HuH-7 (cell line): Measurements from ENCODE around the gene SYT13.
A peak's percentile ranks its signal among the peaks of the same experiment; 100 is the strongest.

Experiments used
- DNase-seq: peaks from one replicate; pipeline ENCODE4 v3.0.0; 2011; ENCODE audit warnings: low spot score

The SYT13 gene, protein sequence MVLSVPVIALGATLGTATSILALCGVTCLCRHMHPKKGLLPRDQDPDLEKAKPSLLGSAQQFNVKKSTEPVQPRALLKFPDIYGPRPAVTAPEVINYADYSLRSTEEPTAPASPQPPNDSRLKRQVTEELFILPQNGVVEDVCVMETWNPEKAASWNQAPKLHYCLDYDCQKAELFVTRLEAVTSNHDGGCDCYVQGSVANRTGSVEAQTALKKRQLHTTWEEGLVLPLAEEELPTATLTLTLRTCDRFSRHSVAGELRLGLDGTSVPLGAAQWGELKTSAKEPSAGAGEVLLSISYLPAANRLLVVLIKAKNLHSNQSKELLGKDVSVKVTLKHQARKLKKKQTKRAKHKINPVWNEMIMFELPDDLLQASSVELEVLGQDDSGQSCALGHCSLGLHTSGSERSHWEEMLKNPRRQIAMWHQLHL

GRCh38 chr11:45285930-45286632 is at the start of gene SYT13:
Gene SYT13, minus strand, starts transcription at chr11:45286341. Its CDS starts 134 bp downstream, at chr11:45286207.
- DNase-seq = no peak

DNA sequence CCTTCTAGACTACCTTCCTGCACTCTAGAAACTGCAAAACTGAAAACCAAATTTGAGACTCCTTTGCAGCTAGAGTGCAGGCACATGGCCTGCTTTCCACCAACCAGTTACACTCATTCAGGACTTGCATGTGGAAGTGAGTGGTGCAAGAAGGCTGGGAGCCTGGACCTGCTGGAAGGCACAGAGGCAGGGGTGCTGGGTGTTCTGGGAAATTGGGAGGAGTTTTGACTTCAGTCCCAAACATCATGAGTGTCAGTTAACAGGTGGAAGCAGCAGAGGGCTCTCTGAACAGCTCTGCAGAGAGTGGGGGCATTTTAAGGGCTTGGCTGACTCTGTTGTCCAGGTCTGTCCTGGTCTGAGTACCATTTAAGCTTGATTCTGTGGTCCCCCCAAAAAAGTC is 49.3 kb upstream of the SYT13 start:
- DNase-seq = no peak

- DNase-seq = no peak
These were observed 48.7 kb upstream of the SYT13 start for GRCh38 chr11:45334836-45335235.

DNA sequence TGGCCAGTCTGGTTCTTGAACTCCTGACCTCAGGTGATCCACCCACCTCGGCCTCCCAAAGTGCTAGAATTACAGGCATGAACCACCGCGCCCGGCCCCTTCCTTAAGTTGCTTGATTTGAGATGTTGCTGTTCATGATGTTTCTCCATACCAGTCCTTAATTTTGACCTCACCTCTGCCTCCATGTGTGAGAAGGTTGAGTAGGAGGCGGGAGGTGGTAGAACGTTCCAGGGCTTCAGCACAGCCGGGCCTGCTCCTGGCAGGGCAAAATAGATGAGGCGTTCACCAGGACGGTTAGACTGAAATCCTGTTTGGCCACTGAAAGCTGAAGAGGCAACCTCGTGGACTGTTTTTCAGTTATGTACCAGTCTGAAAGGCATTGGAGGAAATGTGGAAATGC is 48.3 kb upstream of the SYT13 start:
- no peak for DNase-seq

DNA sequence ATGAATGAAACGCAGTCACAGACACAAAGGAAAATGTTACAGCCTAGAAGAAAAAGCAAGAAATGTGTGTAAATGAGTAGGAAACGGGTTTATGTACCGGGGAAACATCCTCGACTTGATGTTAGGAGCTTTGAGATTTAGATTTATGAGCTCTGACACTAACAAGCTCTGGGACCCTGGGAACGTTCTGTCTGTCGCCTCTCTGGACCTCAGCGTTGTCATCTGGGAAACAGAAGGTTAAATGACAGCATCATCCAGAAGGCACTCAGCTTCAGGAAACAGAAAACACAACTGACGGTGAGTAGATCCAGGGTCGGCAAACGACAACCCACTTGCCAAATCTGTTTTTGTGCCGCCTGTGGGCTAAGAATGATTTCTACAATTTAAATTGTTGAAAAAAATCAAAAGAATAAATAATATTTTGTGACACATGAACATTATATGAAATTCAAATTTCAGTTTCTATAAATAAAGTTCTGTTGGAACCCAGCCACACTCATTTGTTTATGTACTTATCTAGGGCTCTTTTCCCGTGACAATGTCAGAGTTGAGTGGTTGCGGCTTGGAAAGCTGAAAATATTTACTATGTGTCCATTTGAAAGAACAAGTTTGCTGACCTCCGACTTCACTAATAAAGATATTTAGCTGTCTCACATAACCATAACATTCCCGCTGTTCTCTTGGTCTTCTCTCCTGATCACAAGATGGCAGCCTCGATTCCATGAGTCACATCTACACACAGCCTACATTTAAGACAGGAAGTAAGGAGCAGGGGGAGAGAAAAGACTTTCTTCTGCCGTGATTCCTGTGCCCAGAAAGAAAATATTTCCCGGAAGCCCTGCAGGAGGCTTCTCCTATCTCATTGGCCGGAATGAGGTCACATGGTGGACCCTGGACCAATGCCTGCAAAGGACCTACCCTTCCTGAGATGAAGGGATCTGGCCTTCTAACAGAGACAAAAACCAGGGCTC is 47.1 kb upstream of the SYT13 start:
- peak; percentile 40 for DNase-seq

GRCh38 chr11:45332276-45332934 is 46.3 kb upstream of the SYT13 start:
- DNase-seq = peak; percentile 65

DNA sequence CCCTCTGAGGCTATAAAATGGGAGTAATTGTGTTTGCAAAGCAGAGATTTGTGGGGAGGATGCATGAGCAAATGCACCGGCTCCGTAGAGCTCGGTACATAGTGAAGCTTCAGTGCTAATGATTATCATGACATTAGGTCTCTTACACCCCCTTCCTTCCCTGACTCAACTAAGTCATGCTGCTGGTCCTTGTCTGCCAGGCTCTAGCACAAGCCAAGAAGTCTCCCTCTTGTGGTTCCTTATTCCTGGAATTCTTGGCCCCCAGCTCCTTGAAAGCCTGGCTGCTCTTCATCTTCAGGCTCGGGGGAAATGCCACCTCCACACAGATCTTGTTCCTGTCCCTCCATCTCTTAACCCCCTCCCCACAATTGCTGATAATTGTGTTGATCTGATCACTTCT is 45.7 kb upstream of the SYT13 start:
- no peak for DNase-seq

- DNase-seq = no peak
These were observed 42.6 kb upstream of the SYT13 start for GRCh38 chr11:45328726-45329125.

- DNase-seq = no peak
These were observed 38.3 kb upstream of the SYT13 start for GRCh38 chr11:45324459-45324858.

GRCh38 chr11:45323601-45324249 is 37.6 kb upstream of the SYT13 start:
- DNase-seq = no peak

GRCh38 chr11:45322891-45323600 is 36.9 kb upstream of the SYT13 start:
- no peak for DNase-seq

DNA sequence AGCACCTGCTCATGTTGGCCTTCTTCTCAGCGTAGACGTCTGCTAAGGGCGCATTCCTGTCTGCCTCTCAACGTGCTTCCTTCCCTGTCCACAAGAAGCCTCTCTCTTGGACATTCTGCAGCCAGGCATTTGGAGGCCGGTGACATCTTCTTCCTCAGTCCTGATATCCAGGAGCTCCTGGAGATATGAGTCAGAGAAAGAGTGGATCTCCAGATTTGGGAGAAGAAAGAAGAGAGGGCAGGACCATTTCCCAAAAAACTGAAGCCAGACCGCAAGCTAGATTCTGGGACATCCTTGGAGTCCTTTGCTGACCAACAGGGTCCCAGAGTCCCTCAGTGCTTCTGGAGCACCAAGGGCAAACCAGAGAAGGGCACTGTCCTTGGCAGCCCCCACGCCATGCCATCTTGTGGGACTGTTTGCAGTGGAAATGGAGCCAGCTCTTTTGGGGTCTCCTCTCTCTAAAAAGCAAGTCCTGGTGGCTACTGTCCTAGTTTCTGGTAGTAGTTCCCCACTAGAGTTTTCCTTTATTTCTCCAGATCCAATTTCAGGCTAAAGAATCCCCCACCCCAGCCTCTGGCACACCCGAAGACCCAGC is 36.1 kb upstream of the SYT13 start:
- no peak for DNase-seq

DNA sequence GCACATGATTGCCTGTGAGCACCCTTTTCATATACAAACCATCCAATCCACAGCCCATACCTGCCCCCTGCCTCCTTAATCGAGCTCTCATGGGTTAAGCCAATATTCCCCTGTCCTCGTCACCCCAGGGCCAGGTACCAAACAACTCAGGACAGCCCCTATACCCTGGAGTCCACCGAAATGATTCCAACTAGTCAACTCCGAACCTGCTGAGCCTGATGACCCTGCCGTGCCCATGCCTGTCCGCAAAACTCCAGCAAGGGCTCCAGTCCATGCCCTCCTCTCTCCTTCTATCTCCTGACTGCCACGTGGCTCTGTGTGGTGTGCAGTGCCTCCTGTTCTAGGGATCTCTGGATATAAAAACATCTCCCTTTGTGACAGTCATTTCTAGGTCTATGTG is 35.5 kb upstream of the SYT13 start:
- no peak for DNase-seq

DNA sequence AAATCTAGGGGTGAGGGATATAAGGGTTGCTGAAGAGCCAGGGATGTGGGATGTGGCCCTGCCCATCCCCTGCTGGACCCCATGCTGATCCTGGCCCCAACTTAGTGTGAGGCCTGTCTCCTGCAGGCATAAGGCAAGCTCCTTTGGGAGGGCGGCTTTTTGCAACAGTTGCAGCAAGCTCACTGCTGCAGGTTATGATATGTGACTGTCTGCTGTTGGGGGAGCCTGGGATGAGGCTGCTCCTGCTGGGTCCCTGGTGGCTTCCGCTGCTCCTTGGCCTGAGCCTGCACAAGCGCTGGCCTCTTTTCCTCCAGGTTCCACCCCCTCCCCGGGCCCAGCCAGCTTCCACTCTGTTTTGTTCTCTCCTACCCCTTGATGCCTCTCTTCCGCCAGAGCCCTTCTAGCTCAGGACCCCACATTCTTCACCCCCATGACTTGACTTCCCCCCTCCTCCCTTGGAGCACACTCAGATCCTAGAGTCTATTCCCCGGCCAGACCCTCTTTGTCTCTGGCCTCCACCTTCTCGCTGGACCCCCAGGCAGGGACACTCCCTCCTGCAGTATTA is 35.0 kb upstream of the SYT13 start:
- no peak for DNase-seq

DNA sequence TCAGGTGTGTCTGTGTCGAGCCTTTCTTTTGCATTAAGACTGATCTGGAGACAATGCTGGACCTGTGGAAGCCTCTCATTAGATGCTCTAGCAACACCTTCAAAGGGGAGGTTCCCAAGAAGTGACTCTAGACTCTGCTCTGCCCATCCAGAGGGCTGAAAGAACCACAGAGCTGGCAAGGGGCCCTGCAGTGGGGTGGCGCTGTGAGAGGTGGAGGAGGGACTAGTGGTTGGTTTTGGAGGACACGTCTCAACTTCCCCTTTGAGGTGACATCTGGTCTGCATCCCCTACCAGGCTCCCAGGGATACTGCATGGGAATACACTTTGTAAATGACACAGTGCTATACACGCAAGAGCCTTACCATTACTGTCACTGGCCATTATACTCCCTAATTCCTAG is 34.2 kb upstream of the SYT13 start:
- DNase-seq = no peak

DNA sequence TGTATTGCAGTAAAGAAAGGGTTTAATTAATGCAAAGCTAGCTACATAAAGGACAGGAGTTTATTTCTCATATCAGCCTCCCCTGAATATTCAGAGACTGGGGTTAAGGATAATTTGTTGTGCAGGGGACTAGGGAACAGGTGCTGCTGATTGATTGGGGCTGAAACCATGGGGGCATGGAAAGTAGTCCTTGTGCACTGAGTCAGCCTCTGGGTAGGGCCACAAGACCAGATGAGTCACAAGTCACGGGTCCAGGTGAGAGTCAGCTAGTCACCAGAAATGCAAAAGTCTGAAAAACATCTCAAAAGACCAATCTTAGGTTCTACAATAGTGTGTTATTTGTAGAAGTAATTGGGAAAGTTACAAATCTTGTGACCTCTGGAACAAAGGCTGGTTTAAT is 32.9 kb upstream of the SYT13 start:
- no peak for DNase-seq

GRCh38 chr11:45318516-45318915 is 32.4 kb upstream of the SYT13 start:
- no peak for DNase-seq

DNA sequence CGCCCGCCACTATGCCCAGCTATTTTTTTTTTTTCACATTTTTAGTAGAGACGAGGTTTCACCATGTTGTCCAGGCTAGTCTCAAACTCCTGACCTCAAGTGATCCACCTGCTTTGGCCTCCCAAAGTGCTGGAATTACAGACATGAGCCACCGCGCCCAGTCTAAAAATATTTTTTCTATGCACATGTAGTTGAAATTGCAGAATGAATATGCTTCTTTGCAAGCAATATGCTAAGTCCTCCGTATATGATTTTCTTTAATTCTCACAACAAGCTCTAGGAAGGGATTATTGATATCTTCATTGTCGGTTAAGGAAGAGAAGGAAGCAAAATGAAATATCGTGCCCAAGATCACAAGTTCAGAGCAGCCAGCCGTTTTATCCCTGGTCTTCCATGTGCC is 30.1 kb upstream of the SYT13 start:
- DNase-seq = no peak

- DNase-seq = no peak
These were observed 28.8 kb upstream of the SYT13 start for GRCh38 chr11:45314900-45315299.
